B cell (primary cell): ENCODE measurements around the gene BRAF. TPM values are rescaled to one million over a fixed set of nuclear protein-coding genes. Genes with fewer than 3 reads are reported as not detected.
"Not testable (repeated sequence)": the region's sequence is repeated elsewhere in the genome, so short reads cannot be mapped to it uniquely, and the experiment has no call there.

Source experiments
- ATAC-seq: fragments of 200-7000 bp; cut with Tn5 transposase; one replicate; pipeline ENCODE4 v1.10.0; 2021; ENCODE audit warnings: low read depth, mild to moderate bottlenecking, moderate number of reproducible peaks, moderate library complexity
- CTCF ChIA-PET: fragments of 350-600 bp; sonication (Branson Sonifier 250); formaldehyde crosslinking; loops from one replicate; lab custom pipeline; 2021; ENCODE audit warnings: antibody characterized with exemption, inconsistent platforms; lab: Charles Lee
- POLR2A ChIA-PET: fragments of 350-600 bp; sonication (Branson Sonifier 250); formaldehyde crosslinking; loops from one replicate; lab custom pipeline; 2021; ENCODE audit warnings: antibody characterized with exemption; lab: Charles Lee
- DNase-seq: peaks from one replicate; pipeline ENCODE4 v3.0.0; 2013
- H2AFZ ChIP-seq: 2 replicates; pipeline ENCODE4 v1.6.1; 2012; ENCODE audit warnings: mild to moderate bottlenecking, low read depth, low read length; ENCODE audit not compliant: insufficient read depth, poor library complexity, severe bottlenecking
- H3K27ac ChIP-seq, 2 donors: 1 replicate in 1 of 2; 2 replicates in 1 of 2; pipeline ENCODE4 v1.5.1; 2012 to 2013; ENCODE audit warnings: low read length in 2 of 2, mild to moderate bottlenecking in 2 of 2, moderate library complexity in 1 of 2
- H3K27me3 ChIP-seq, 4 experiments: fragments of 200-600 bp in 1 of 4; sonication (generic) in 1 of 4; replicated peaks in 1 of 4; 1 replicate in 2 of 4; 2 replicates in 2 of 4; pipeline versions ENCODE4 v1.6.1 to v1.7.0; 2013 to 2016; ENCODE audit warnings: low read length in 3 of 4, mild to moderate bottlenecking in 2 of 4, mixed read lengths in 1 of 4, moderate library complexity in 1 of 4; ENCODE audit not compliant: insufficient read depth in 4 of 4, control insufficient read depth in 3 of 4; ENCODE audit errors: control extremely low read depth in 1 of 4
- H3K36me3 ChIP-seq, 2 experiments: replicated peaks in 1 of 2; 1 replicate in 1 of 2; 2 replicates in 1 of 2; pipeline versions ENCODE4 v1.6.1 to v1.7.1; 2013; ENCODE audit warnings: low read length in 1 of 2; ENCODE audit not compliant: insufficient read depth in 2 of 2, control insufficient read depth in 1 of 2; ENCODE audit errors: control extremely low read depth in 1 of 2, extremely low read depth in 1 of 2
- H3K4me1 ChIP-seq, 2 donors: fragments of 200-600 bp in 1 of 2; sonication (generic) in 1 of 2; 1 replicate in 1 of 2; 2 replicates in 1 of 2; pipeline versions ENCODE4 v1.5.1 to v1.6.1; 2013 to 2017; ENCODE audit warnings: low read length in 2 of 2; ENCODE audit not compliant: control insufficient read depth in 2 of 2, insufficient read depth in 2 of 2
- H3K4me2 ChIP-seq: replicated peaks from 2 replicates; pipeline ENCODE3; 2012; ENCODE audit warnings: mild to moderate bottlenecking, low read depth, low read length; ENCODE audit not compliant: poor library complexity, severe bottlenecking
- H3K4me3 ChIP-seq, 5 experiments: fragments of 200-600 bp in 1 of 5; sonication (generic) in 1 of 5; 1 replicate in 3 of 5; 2 replicates in 2 of 5; pipeline versions ENCODE4 v1.5.1 to v1.7.0; 2011 to 2016; ENCODE audit warnings: low read length in 4 of 5, mild to moderate bottlenecking in 4 of 5, low read depth in 2 of 5, control low read depth in 1 of 5, moderate library complexity in 1 of 5; ENCODE audit not compliant: insufficient read depth in 1 of 5; ENCODE audit errors: control extremely low read depth in 1 of 5, extremely low read depth in 1 of 5
- H3K79me2 ChIP-seq: fragments of 200-600 bp; sonication (generic); one replicate; pipeline ENCODE4 v1.6.0; 2016; ENCODE audit warnings: low read length; ENCODE audit not compliant: control insufficient read depth, insufficient read depth
- H3K9ac ChIP-seq: fragments of 200-600 bp; sonication (generic); 2 replicates; pipeline ENCODE4 v1.6.1; 2017; ENCODE audit warnings: mild to moderate bottlenecking, low read length, moderate library complexity
- H3K9me3 ChIP-seq, 3 donors: one replicate each; pipeline versions ENCODE4 v1.6.1 to v1.7.1; 2013; ENCODE audit warnings: low read length in 2 of 3; ENCODE audit not compliant: control insufficient read depth in 2 of 3, insufficient read depth in 1 of 3; ENCODE audit errors: control extremely low read depth in 1 of 3
- H4K20me1 ChIP-seq: 2 replicates; pipeline ENCODE4 v1.6.0; 2012; ENCODE audit warnings: mild to moderate bottlenecking, low read length; ENCODE audit not compliant: insufficient read depth, control insufficient read depth, poor library complexity, severe bottlenecking
- H3K27ac Mint-ChIP-seq: one replicate; pipeline ENCODE4 v1.8.0; 2021; ENCODE audit warnings: mixed read lengths
- H3K27me3 Mint-ChIP-seq: one replicate; pipeline ENCODE4 v1.8.0; 2021; ENCODE audit warnings: mixed read lengths
- H3K4me1 Mint-ChIP-seq: one replicate; pipeline ENCODE4 v1.8.0; 2021; ENCODE audit warnings: mixed read lengths
- H3K4me3 Mint-ChIP-seq: one replicate; pipeline ENCODE4 v1.8.0; 2021; ENCODE audit warnings: mixed read lengths
- H3K9me3 Mint-ChIP-seq: one replicate; pipeline ENCODE4 v1.8.0; 2022; ENCODE audit warnings: mixed read lengths; ENCODE audit not compliant: insufficient read depth
- CTCF ChIP-seq: fragments of 200-600 bp; IDR thresholded peaks from one replicate; pipeline ENCODE4 v1.8.0; 2022; ENCODE audit warnings: antibody characterized with exemption, mild to moderate bottlenecking
- EZH2 ChIP-seq: IDR thresholded peaks from 2 replicates; pipeline ENCODE4 v1.6.1; 2012; ENCODE audit warnings: borderline replicate concordance, low read depth, mild to moderate bottlenecking, moderate library complexity, low read length; ENCODE audit not compliant: insufficient read depth, poor library complexity, severe bottlenecking
- WGBS: methylation state at CpG from one replicate; pipeline ENCODE4 v1.1.5; 2013; ENCODE audit warnings: missing lambda C conversion rate; ENCODE audit not compliant: insufficient coverage; 5-methylcytosine and 5-hydroxymethylcytosine counted together
- intact Hi-C: fragments of 100-400 bp; cut with micrococcal nuclease; formaldehyde crosslinking; loops from one replicate; pipeline ENCODE4 v1.10.0; 2022
- polyA plus RNA-seq: library from polyadenylated mRNA; depleted of rRNA; stranded (reverse); fragments of >200 nt; gene quantifications from 2 replicates; pipeline ENCODE4 v1.2.3, GENCODE V29; 2012
- total RNA-seq, 2 donors: library from RNA; stranded (reverse); fragments of 120-200 nt in 1 of 2; gene quantifications; 1 replicate in 1 of 2; 2 replicates in 1 of 2; pipeline versions ENCODE4 v1.2.3 to v1.2.4, GENCODE V29; 2013 to 2022

Gene BRAF
- total and polyA plus RNA-seq, 2 donors (not counting 1 experiment from before 2014, with no cell fraction given) = 13.5 to 90.9 TPM

- DNase-seq (no peak), ATAC-seq (no peak)
- Histone ChIP-seq H4K20me1 (peaks cover 10% of the 10 kb centered on the region), H3K36me3 (peaks cover 0 to 9% of the 10 kb centered on the region in 2 experiments), H3K27ac (no peak overlapping the region), H2AFZ (no peak overlapping the region), H3K4me3 (no peak overlapping the region), H3K79me2 (peaks cover 33% of the 10 kb centered on the region), H3K4me1 (peaks cover 15 to 21% of the 10 kb centered on the region in 2 donors), H3K9ac (no peak overlapping the region), H3K27me3 (no peaks in the 10 kb centered on the region), H3K9me3 (no peaks in the 10 kb centered on the region), H3K4me2 (no peak overlapping the region)
- CTCF ChIA-PET = interaction anchor here (1.1 kb wide), 1 partner anchor 41 kb away, joined by 3 read pairs; no protein-coding TSS in a partner anchor
- no peak overlapping the region for H3K4me3 Mint-ChIP-seq
- no peaks in the 10 kb centered on the region for H3K9me3 Mint-ChIP-seq
- no peak for TF ChIP-seq CTCF
- TF ChIP-seq EZH2 = no peak
- no peak overlapping the region for H3K27ac Mint-ChIP-seq
- H3K27me3 Mint-ChIP-seq = no peaks in the 10 kb centered on the region
- H3K4me1 Mint-ChIP-seq = peaks cover 32% of the 10 kb centered on the region
- WGBS = 98% methylated on average over 5 of the region's 6 CpGs
- intact Hi-C loops = no loop called here
- POLR2A ChIA-PET = no interaction called here
Measured at GRCh38 chr7:140694592-140694991, 230.1 kb downstream of the BRAF start.

GRCh38 chr7:140693849-140694248, 230.9 kb downstream of the BRAF start:
- peaks cover 29% of the 10 kb centered on the region for H3K4me1 Mint-ChIP-seq
- H2AFZ ChIP-seq, intact Hi-C loops, H3K9ac ChIP-seq, H3K9me3 Mint-ChIP-seq, H3K4me2 ChIP-seq, H3K27me3 Mint-ChIP-seq, H3K9me3 ChIP-seq, ATAC-seq, CTCF ChIA-PET, H4K20me1 ChIP-seq, H3K27me3 ChIP-seq, POLR2A ChIA-PET, DNase-seq, H3K4me3 Mint-ChIP-seq, H3K27ac ChIP-seq, H3K27ac Mint-ChIP-seq, H3K4me3 ChIP-seq: not testable (repeated sequence)
- Histone ChIP-seq H3K36me3 (peaks cover 0 to 13% of the 10 kb centered on the region in 2 experiments), H3K4me1 (peaks cover 15 to 21% of the 10 kb centered on the region in 2 donors), H3K79me2 (peaks cover 27% of the 10 kb centered on the region)
- WGBS = 99% methylated on average over 8 of the region's 10 CpGs
